ENCODE data around the gene PLEKHA8.

The PLEKHA8 gene

GRCh38 chr7:30166841-30167235, 138.6 kb downstream of the PLEKHA8 start:
- Histone ChIP-seq H3K4me2 (ENCODE audit: low read length) (no peak overlapping the region), H3K9me3 (ENCODE audit: control insufficient read depth, insufficient read depth, low read length) (no peaks in the 10 kb centered on the region), H3K27ac (ENCODE audit: low read depth, low read length) (no peak overlapping the region), H3K79me2 (ENCODE audit: control insufficient read depth, low read length) (no peaks in the 10 kb centered on the region), H3K4me3 (ENCODE audit: low read length) (no peak overlapping the region), H3K36me3 (ENCODE audit: control insufficient read depth, low read length) (no peaks in the 10 kb centered on the region), H3F3A (ENCODE audit: control insufficient read depth, insufficient read depth) (no peaks in the 10 kb centered on the region), H3K27me3 (ENCODE audit: control insufficient read depth, low read length) (no peaks in the 10 kb centered on the region; the same call in 1 of the 2 replicates), H3K9me2 (replicated peaks; ENCODE audit: control insufficient read depth, low read length) (no peaks in the 10 kb centered on the region), H3K4me1 (ENCODE audit: control insufficient read depth, low read length) (peaks cover 38% of the 10 kb centered on the region), H4K20me1 (ENCODE audit: control insufficient read depth, insufficient read depth, low read depth, low read length) (no peaks in the 10 kb centered on the region)
- TF ChIP-seq EZH2phosphoT487 (IDR thresholded peaks at IDR 0.05; ENCODE audit: borderline replicate concordance, low read length) (no peak), CTCF (IDR thresholded peaks at IDR 0.05; ENCODE audit: low read depth, low read length, poor library complexity, severe bottlenecking) (no peak)

GRCh38 chr7:30167901-30168300, 139.7 kb downstream of the PLEKHA8 start:
- Histone ChIP-seq H3K4me3 (ENCODE audit: low read length) (no peak overlapping the region), H3K9me3 (ENCODE audit: control insufficient read depth, insufficient read depth, low read length) (no peaks in the 10 kb centered on the region), H3K27ac (ENCODE audit: low read depth, low read length) (no peak overlapping the region), H3K27me3 (ENCODE audit: control insufficient read depth, low read length) (no peaks in the 10 kb centered on the region; the same call in 1 of the 2 replicates), H4K20me1 (ENCODE audit: control insufficient read depth, insufficient read depth, low read depth, low read length) (no peaks in the 10 kb centered on the region), H3F3A (ENCODE audit: control insufficient read depth, insufficient read depth) (no peaks in the 10 kb centered on the region), H3K79me2 (ENCODE audit: control insufficient read depth, low read length) (no peaks in the 10 kb centered on the region), H3K36me3 (ENCODE audit: control insufficient read depth, low read length) (no peaks in the 10 kb centered on the region), H3K4me1 (ENCODE audit: control insufficient read depth, low read length) (peaks cover 28% of the 10 kb centered on the region), H3K9me2 (replicated peaks; ENCODE audit: control insufficient read depth, low read length) (no peaks in the 10 kb centered on the region), H3K4me2 (ENCODE audit: low read length) (no peak overlapping the region)
- TF ChIP-seq EZH2phosphoT487 (IDR thresholded peaks at IDR 0.05; ENCODE audit: borderline replicate concordance, low read length) (no peak), CTCF (IDR thresholded peaks at IDR 0.05; ENCODE audit: low read depth, low read length, poor library complexity, severe bottlenecking) (no peak)

- Histone ChIP-seq H3K4me2 (ENCODE audit: low read length) (no peak overlapping the region), H3K4me3 (ENCODE audit: low read length) (no peak overlapping the region), H3K9me2 (replicated peaks; ENCODE audit: control insufficient read depth, low read length) (no peaks in the 10 kb centered on the region), H3K79me2 (ENCODE audit: control insufficient read depth, low read length) (no peaks in the 10 kb centered on the region), H3F3A (ENCODE audit: control insufficient read depth, insufficient read depth) (no peaks in the 10 kb centered on the region), H3K4me1 (ENCODE audit: control insufficient read depth, low read length) (peaks cover 17% of the 10 kb centered on the region), H3K36me3 (ENCODE audit: control insufficient read depth, low read length) (no peaks in the 10 kb centered on the region), H3K27ac (ENCODE audit: low read depth, low read length) (no peak overlapping the region), H3K27me3 (ENCODE audit: control insufficient read depth, low read length) (no peaks in the 10 kb centered on the region; the same call in 1 of the 2 replicates), H4K20me1 (ENCODE audit: control insufficient read depth, insufficient read depth, low read depth, low read length) (no peaks in the 10 kb centered on the region), H3K9me3 (ENCODE audit: control insufficient read depth, insufficient read depth, low read length) (no peaks in the 10 kb centered on the region)
- TF ChIP-seq EZH2phosphoT487 (IDR thresholded peaks at IDR 0.05; ENCODE audit: borderline replicate concordance, low read length) (no peak), CTCF (IDR thresholded peaks at IDR 0.05; ENCODE audit: low read depth, low read length, poor library complexity, severe bottlenecking) (no peak)
Observed at GRCh38 chr7:30168835-30169573, 140.8 kb downstream of the PLEKHA8 start.

Data from DOHH2 (cell line).